ENCODE measurements around the gene RAI1.

RAI1 gene

GRCh38 chr17:17783116-17783824 is 102.0 kb downstream of the RAI1 start:
- DNase-seq (ENCODE audit: low read depth in 1 of 2, low spot score in 1 of 2): no peak

- DNase-seq (ENCODE audit: low read depth in 1 of 2, low spot score in 1 of 2): no peak
Observed at GRCh38 chr17:17783825-17784656, 102.8 kb downstream of the RAI1 start.

GRCh38 chr17:17784657-17785267 is 103.5 kb downstream of the RAI1 start:
- DNase-seq (ENCODE audit: low read depth in 1 of 2, low spot score in 1 of 2): no peak

GRCh38 chr17:17785407-17785806 is 104.1 kb downstream of the RAI1 start:
- DNase-seq (ENCODE audit: low read depth in 1 of 2, low spot score in 1 of 2): no peak

- no peak for DNase-seq (ENCODE audit: low read depth in 1 of 2, low spot score in 1 of 2)
Observed at GRCh38 chr17:17786998-17787397, 105.7 kb downstream of the RAI1 start.

GRCh38 chr17:17787568-17787967 is 106.3 kb downstream of the RAI1 start:
- DNase-seq (ENCODE audit: low read depth in 1 of 2, low spot score in 1 of 2): no peak

- DNase-seq (ENCODE audit: low read depth in 1 of 2, low spot score in 1 of 2): no peak
Observed at GRCh38 chr17:17788967-17789366, 107.7 kb downstream of the RAI1 start.

GRCh38 chr17:17789410-17789809 is 108.2 kb downstream of the RAI1 start:
- no peak for DNase-seq (ENCODE audit: low read depth in 1 of 2, low spot score in 1 of 2)

- no peak for DNase-seq (ENCODE audit: low read depth in 1 of 2, low spot score in 1 of 2)
Observed at GRCh38 chr17:17789828-17790636, 108.8 kb downstream of the RAI1 start.

GRCh38 chr17:17790637-17791464 is 109.6 kb downstream of the RAI1 start:
- DNase-seq (ENCODE audit: low read depth in 1 of 2, low spot score in 1 of 2): no peak

- no peak for DNase-seq (ENCODE audit: low read depth in 1 of 2, low spot score in 1 of 2)
Observed at GRCh38 chr17:17792037-17792550, 110.8 kb downstream of the RAI1 start.

- peak in 1 of 2 donors; percentile 33 for DNase-seq (ENCODE audit: low read depth in 1 of 2, low spot score in 1 of 2)
Observed at GRCh38 chr17:17792551-17793377, 111.5 kb downstream of the RAI1 start.

GRCh38 chr17:17793378-17794214 is 112.3 kb downstream of the RAI1 start:
- no peak for DNase-seq (ENCODE audit: low read depth in 1 of 2, low spot score in 1 of 2)

- no peak for DNase-seq (ENCODE audit: low read depth in 1 of 2, low spot score in 1 of 2)
Observed at GRCh38 chr17:17794382-17794781, 113.1 kb downstream of the RAI1 start.

GRCh38 chr17:17795296-17795695 is 114.0 kb downstream of the RAI1 start:
- DNase-seq (ENCODE audit: low read depth in 1 of 2, low spot score in 1 of 2): no peak

- no peak for DNase-seq (ENCODE audit: low read depth in 1 of 2, low spot score in 1 of 2)
Observed at GRCh38 chr17:17795946-17796786, 114.9 kb downstream of the RAI1 start.

- DNase-seq (ENCODE audit: low read depth in 1 of 2, low spot score in 1 of 2): no peak
Observed at GRCh38 chr17:17796787-17797061, 115.5 kb downstream of the RAI1 start.
